Daoy (cell line): ENCODE measurements around the gene XXYLT1. TPM values are rescaled to one million over a fixed set of nuclear protein-coding genes. Genes with fewer than 3 reads are reported as not detected.
A peak's percentile ranks its signal among the peaks of the same experiment; 100 is the strongest.

ENCODE experiments used
- DNase-seq: peaks from one replicate; pipeline ENCODE4 v3.0.0-alpha.2; 2015; ENCODE audit warnings: low read depth
- total RNA-seq: library from RNA; depleted of rRNA; stranded (reverse); fragments of >200 nt; shearing (Covaris generic); gene quantifications from 2 replicates; pipeline ENCODE4 v1.2.3, GENCODE V29; 2014

XXYLT1 gene
- total RNA-seq, 1 experiment from 2014 or later, result 20.9 TPM

- no peak for DNase-seq
Measured at GRCh38 chr3:195169011-195169649, 101.8 kb downstream of the XXYLT1 start.

GRCh38 chr3:195168009-195168762, 102.8 kb downstream of the XXYLT1 start:
- no peak for DNase-seq

GRCh38 chr3:195165790-195166189, 105.2 kb downstream of the XXYLT1 start:
- DNase-seq, result no peak

GRCh38 chr3:195165265-195165609, 105.7 kb downstream of the XXYLT1 start:
- no peak for DNase-seq

- DNase-seq, result no peak
Measured at GRCh38 chr3:195164573-195165264, 106.2 kb downstream of the XXYLT1 start.

- DNase-seq, result no peak
Measured at GRCh38 chr3:195163719-195164572, 107.0 kb downstream of the XXYLT1 start.

GRCh38 chr3:195162816-195163215, 108.1 kb downstream of the XXYLT1 start:
- DNase-seq, result no peak

- DNase-seq, result no peak
Measured at GRCh38 chr3:195162033-195162669, 108.8 kb downstream of the XXYLT1 start.

GRCh38 chr3:195160908-195161434, 110.0 kb downstream of the XXYLT1 start:
- no peak for DNase-seq

- DNase-seq, result no peak
Measured at GRCh38 chr3:195160257-195160898, 110.6 kb downstream of the XXYLT1 start.

- no peak for DNase-seq
Measured at GRCh38 chr3:195159814-195160165, 111.2 kb downstream of the XXYLT1 start.

GRCh38 chr3:195159117-195159813, 111.7 kb downstream of the XXYLT1 start:
- DNase-seq, result no peak

GRCh38 chr3:195156286-195156890, 114.6 kb downstream of the XXYLT1 start:
- no peak for DNase-seq

- DNase-seq, result no peak
Measured at GRCh38 chr3:195155570-195156241, 115.3 kb downstream of the XXYLT1 start.

GRCh38 chr3:195154793-195155535, 116.0 kb downstream of the XXYLT1 start:
- DNase-seq, result peak; percentile 99

- DNase-seq, result peak; percentile 70
Measured at GRCh38 chr3:195154111-195154791, 116.7 kb downstream of the XXYLT1 start.

- no peak for DNase-seq
Measured at GRCh38 chr3:195153653-195154052, 117.3 kb downstream of the XXYLT1 start.

GRCh38 chr3:195153130-195153529, 117.8 kb downstream of the XXYLT1 start:
- no peak for DNase-seq
